NCI-H82 treated with DMSO at 0.1 percent for 48 hours (cell line): ENCODE data around the gene HBA2.
"Not testable (repeated sequence)": the region's sequence is repeated elsewhere in the genome, so short reads cannot be mapped to it uniquely, and the experiment has no call there.

Experiments
- DNase-seq: peaks from one replicate; lab custom pipeline; 2025; ENCODE audit not compliant: unreplicated experiment; lab: John Stamatoyannopoulos, UW

HBA2 gene

GRCh38 chr16:173928-174769 lies 1.5 kb downstream of the HBA2 start:
- not testable (repeated sequence) for DNase-seq

GRCh38 chr16:175011-175949 lies 2.6 kb downstream of the HBA2 start:
- DNase-seq, result no peak

- not testable (repeated sequence) for DNase-seq
These were observed 3.3 kb downstream of the HBA2 start for GRCh38 chr16:176006-176405.

- not testable (repeated sequence) for DNase-seq
These were observed 4.1 kb downstream of the HBA2 start, which contains the start of gene HBA1 for GRCh38 chr16:176477-177382. Gene HBA1, plus strand, starts transcription at chr16:176680. Its CDS starts 37 bp downstream, at chr16:176717.

GRCh38 chr16:177394-177822 lies 4.7 kb downstream of the HBA2 start:
- peak; percentile 58 for DNase-seq

- no peak for DNase-seq
These were observed 5.4 kb downstream of the HBA2 start for GRCh38 chr16:177981-178667.

- no peak for DNase-seq
These were observed 6.0 kb downstream of the HBA2 start for GRCh38 chr16:178668-179015.

- DNase-seq, result no peak
These were observed 6.8 kb downstream of the HBA2 start for GRCh38 chr16:179211-180092.

GRCh38 chr16:180101-180675 lies 7.5 kb downstream of the HBA2 start, which contains the start of gene HBQ1:
Gene HBQ1, plus strand, starts transcription at chr16:180459. Its CDS starts 28 bp downstream, at chr16:180487.
- no peak for DNase-seq

- DNase-seq, result peak; percentile 62
These were observed 8.2 kb downstream of the HBA2 start for GRCh38 chr16:180681-181564.

GRCh38 chr16:181565-182021 lies 8.9 kb downstream of the HBA2 start:
- DNase-seq, result no peak

- DNase-seq, result no peak
These were observed 10.3 kb downstream of the HBA2 start for GRCh38 chr16:183005-183404.

- DNase-seq, result no peak
These were observed 12.5 kb downstream of the HBA2 start for GRCh38 chr16:185213-185612.

- no peak for DNase-seq
These were observed 13.0 kb downstream of the HBA2 start for GRCh38 chr16:185691-186090.

- DNase-seq, result no peak
These were observed 14.7 kb downstream of the HBA2 start for GRCh38 chr16:187330-187729.

GRCh38 chr16:188674-189073 lies 16.0 kb downstream of the HBA2 start:
- DNase-seq, result no peak

GRCh38 chr16:189604-190186 lies 17.0 kb downstream of the HBA2 start:
- DNase-seq, result no peak
